SK-N-SH treated with all-trans-retinoic acid at 6 μM for 48 hours (cell line): ENCODE data around the gene NCOA6.

Source experiments
- ARNTL ChIP-seq: fragments of 450-650 bp; formaldehyde crosslinking; IDR thresholded peaks from 2 replicates; pipeline ENCODE4 v1.5.0; 2020; ENCODE audit warnings: low read depth, mild to moderate bottlenecking, moderate library complexity, borderline replicate concordance
- OSR1 ChIP-seq: fragments of 250-450 bp; sonication (Bioruptor Pico); IDR thresholded peaks from 2 replicates; pipeline ENCODE4 v1.8.0; 2022; ENCODE audit warnings: moderate library complexity, mild to moderate bottlenecking, inconsistent platforms
- PATZ1 ChIP-seq: fragments of 250-450 bp; sonication (Bioruptor Pico); IDR thresholded peaks from 2 replicates; pipeline ENCODE4 v1.8.0; 2020; ENCODE audit warnings: mild to moderate bottlenecking, moderate library complexity, borderline replicate concordance
- RARB ChIP-seq: fragments of 250-450 bp; sonication (Bioruptor Pico); IDR thresholded peaks from 2 replicates; pipeline ENCODE4 v1.8.0; 2021; ENCODE audit warnings: mild to moderate bottlenecking, moderate library complexity
- TCF4 ChIP-seq: fragments of 250-450 bp; sonication (Bioruptor Pico); IDR thresholded peaks from 2 replicates; pipeline ENCODE4 v1.8.0; 2021; ENCODE audit warnings: mild to moderate bottlenecking, moderate library complexity, borderline replicate concordance
- ZFP3 ChIP-seq: fragments of 250-450 bp; sonication (Bioruptor Pico); IDR thresholded peaks from 2 replicates; pipeline ENCODE4 v1.5.0; 2020; ENCODE audit warnings: mild to moderate bottlenecking, moderate library complexity
- ZFP30 ChIP-seq: fragments of 450-650 bp; formaldehyde crosslinking; IDR thresholded peaks from 2 replicates; pipeline ENCODE4 v1.5.0; 2022; ENCODE audit warnings: mild to moderate bottlenecking, moderate library complexity
- ZNF70 ChIP-seq: fragments of 450-650 bp; formaldehyde crosslinking; IDR thresholded peaks from 2 replicates; pipeline ENCODE4 v1.5.0; 2020; ENCODE audit warnings: mild to moderate bottlenecking, moderate library complexity

GRCh38 chr20:34747479-34747878 is 78.0 kb downstream of the NCOA6 start:
- TF ChIP-seq ARNTL (CRISPR knock-in tag) (no peak), ZFP30 (CRISPR knock-in tag) (no peak), RARB (CRISPR knock-in tag) (no peak), ZFP3 (CRISPR knock-in tag) (no peak), OSR1 (CRISPR knock-in tag) (no peak), PATZ1 (no peak), TCF4 (CRISPR knock-in tag) (no peak), ZNF70 (CRISPR knock-in tag) (no peak)
